Adrenal gland (tissue), 19 donors: Measurements from ENCODE around the gene CEBPZ. TPM values are rescaled to one million over a fixed set of nuclear protein-coding genes. Genes with fewer than 3 reads are reported as not detected.
A peak's percentile ranks its signal among the peaks of the same experiment; 100 is the strongest.

ENCODE experiments used
- DNase-seq, 7 donors: peaks; one replicate each; pipeline ENCODE4 v3.0.0-alpha.2; 2019 to 2020
- H3K27ac ChIP-seq, 5 donors: fragments of 200-600 bp; sonication (generic) in 4 of 5; 1 replicate in 3 of 5; 2 replicates in 2 of 5; pipeline versions ENCODE4 v1.5.1 to v1.8.0; 2016 to 2020; ENCODE audit warnings: mild to moderate bottlenecking in 1 of 5
- H3K27me3 ChIP-seq: fragments of 200-600 bp; 2 replicates; pipeline ENCODE4 v1.8.0; 2021
- H3K36me3 ChIP-seq, 2 donors: fragments of 200-600 bp; replicated peaks in 1 of 2; 1 replicate in 1 of 2; 2 replicates in 1 of 2; pipeline versions ENCODE4 v1.5.1 to v1.8.0; 2018 to 2022
- H3K4me1 ChIP-seq, 2 donors: fragments of 200-600 bp; replicated peaks in 1 of 2; 1 replicate in 1 of 2; 2 replicates in 1 of 2; pipeline versions ENCODE4 v1.5.1 to v1.8.0; 2018 to 2021
- H3K4me3 ChIP-seq, 4 donors: fragments of 200-600 bp; sonication (generic) in 3 of 4; one replicate each; pipeline ENCODE4 v1.5.1; 2016 to 2018
- H3K9me3 ChIP-seq, 3 donors: fragments of 200-600 bp; sonication (generic) in 1 of 3; replicated peaks in 1 of 3; 1 replicate in 2 of 3; 2 replicates in 1 of 3; pipeline versions ENCODE4 v1.5.1 to v1.8.0; 2016 to 2021
- CTCF ChIP-seq, 6 experiments: fragments of 450-650 bp in 4 of 6; fragments of 200-600 bp in 2 of 6; sonication (generic) in 1 of 6; IDR thresholded peaks; 1 replicate in 5 of 6; 2 replicates in 1 of 6; pipeline versions ENCODE4 v1.5.1 to v1.8.0; 2016 to 2021; ENCODE audit warnings: antibody characterized with exemption in 6 of 6, mild to moderate bottlenecking in 2 of 6, moderate library complexity in 1 of 6
- POLR2A ChIP-seq, 2 donors: fragments of 450-650 bp; IDR thresholded peaks; one replicate each; pipeline ENCODE4 v1.6.1; 2017; ENCODE audit warnings: antibody characterized with exemption in 2 of 2, mild to moderate bottlenecking in 2 of 2, moderate library complexity in 1 of 2
- WGBS, 4 donors: extraction: QIAGEN DNeasy Blood & Tissue Kit in 2 of 4; methylation state at CpG; one replicate each; pipeline versions ENCODE4 v1.1.5 to v1.1.7; 2013 to 2017; 5-methylcytosine and 5-hydroxymethylcytosine counted together
- intact Hi-C, 2 donors: fragments of 100-400 bp; cut with DNase I; formaldehyde crosslinking; loops; one replicate each; pipeline versions ENCODE4 v1.14.1 to v1.15.0; 2022 to 2023
- long read RNA-seq, 10 donors: library from polyadenylated mRNA in 3 of 10; unstranded in 2 of 10; stranded (forward) in 1 of 10; transcript quantifications; one replicate each; pipeline ENCODE4 v2.0.0 and lab custom pipeline, GENCODE V29; 2021 to 2026
- polyA plus RNA-seq, 3 donors: library from polyadenylated mRNA; stranded (reverse); fragments of 200-250 nt in 2 of 3; fragments of 350-450 nt in 1 of 3; fragmentation: Illumina TruSeq in 1 of 3; extraction: RNeasy Lipid Tissue Mini Kit (QIAGEN cat#74804) in 1 of 3; gene quantifications; one replicate each; pipeline ENCODE4 v1.2.3, GENCODE V29; 2013 to 2014
- total RNA-seq, 9 donors: library from RNA; depleted of rRNA in 4 of 9; stranded (reverse); fragments of >200 nt in 4 of 9; fragments of 120-200 nt in 1 of 9; fragmentation: NEBNext Ultra II Directional in 1 of 9; extraction: Animal tissue kit (Norgen Biotek cat#: 25700) in 1 of 9; gene quantifications; one replicate each; pipeline versions ENCODE4 v1.1.0 to v1.2.4, GENCODE V29; 2013 to 2023
- donor health status: healthy with polysubstance abuse.
- donor health status: Bipolar disorder and iron deficiency.
- donor health status: DM: yes; HTN: yes; CAD: no.
- donor health status: DM: no; HTN: no; CAD: no.
- donor health status: DM: no; HTN: no; CAD: no.
- donor health status: DM: yes; HTN: yes; CAD: no.

Gene CEBPZ
- total RNA-seq = 100 to 1,000 TPM in 1 of 9 donors, 10 to 100 TPM in 8; 27.2 to 111 (median 62.2) TPM
- 10 to 100 TPM; 75.7 to 89.8 (median 78.8) TPM for polyA plus RNA-seq
- long read RNA-seq, donor 1, transcript CEBPZ-201 (16 exons, 3,463 nt) = minor isoform, 7 of 80 reads
- long read RNA-seq, donor 1, transcript CEBPZ-203 (5 exons, 611 nt) = major isoform, 24 of 80 reads
- long read RNA-seq, donor 1, partial matches to known transcripts = 49 of 80 reads
- long read RNA-seq, donor 1, other reads (novel, unspliced or antisense) = 0 of 80 reads
- long read RNA-seq, donor 2, transcript CEBPZ-203 (5 exons, 611 nt) = major isoform, 16 of 60 reads
- long read RNA-seq, donor 2, partial matches to known transcripts = 40 of 60 reads
- long read RNA-seq, donor 2, other reads (novel, unspliced or antisense) = 0 of 60 reads
- long read RNA-seq, donor 3, transcript CEBPZ-201 (16 exons, 3,463 nt) = major isoform, 12 of 53 reads
- long read RNA-seq, donor 3, transcript CEBPZ-203 (5 exons, 611 nt) = minor isoform, 11 of 53 reads
- long read RNA-seq, donor 3, partial matches to known transcripts = 30 of 53 reads
- long read RNA-seq, donor 3, other reads (novel, unspliced or antisense) = 0 of 53 reads
- long read RNA-seq, donor 4, transcript CEBPZ-201 (16 exons, 3,463 nt) = major isoform, 10 of 51 reads
- long read RNA-seq, donor 4, partial matches to known transcripts = 33 of 51 reads
- long read RNA-seq, donor 4, other reads (novel, unspliced or antisense) = 8 of 51 reads
- long read RNA-seq, donor 5, transcript CEBPZ-201 (16 exons, 3,463 nt) = major isoform, 105 of 127 reads
- long read RNA-seq, donor 5, partial matches to known transcripts = 3 of 127 reads
- long read RNA-seq, donor 5, other reads (novel, unspliced or antisense) = 19 of 127 reads
- long read RNA-seq, donor 6, partial matches to known transcripts = 34 of 52 reads
- long read RNA-seq, donor 6, other reads (novel, unspliced or antisense) = 17 of 52 reads
- long read RNA-seq, donor 7, transcript CEBPZ-203 (5 exons, 611 nt) = major isoform, 5 of 32 reads
- long read RNA-seq, donor 7, partial matches to known transcripts = 23 of 32 reads
- long read RNA-seq, donor 7, other reads (novel, unspliced or antisense) = 0 of 32 reads
- long read RNA-seq, donor 8, transcript CEBPZ-203 (5 exons, 611 nt) = major isoform, 20 of 54 reads
- long read RNA-seq, donor 8, transcript CEBPZ-201 (16 exons, 3,463 nt) = minor isoform, 15 of 54 reads
- long read RNA-seq, donor 8, partial matches to known transcripts = 19 of 54 reads
- long read RNA-seq, donor 8, other reads (novel, unspliced or antisense) = 0 of 54 reads
- long read RNA-seq, donor 9, transcript CEBPZ-203 (5 exons, 611 nt) = major isoform, 15 of 19 reads
- long read RNA-seq, donor 9, partial matches to known transcripts = 0 of 19 reads
- long read RNA-seq, donor 9, other reads (novel, unspliced or antisense) = 0 of 19 reads
- long read RNA-seq, donor 10, transcript CEBPZ-203 (5 exons, 611 nt) = major isoform, 6 of 24 reads
- long read RNA-seq, donor 10, transcript CEBPZ-201 (16 exons, 3,463 nt) = minor isoform, 5 of 24 reads
- long read RNA-seq, donor 10, partial matches to known transcripts = 13 of 24 reads
- long read RNA-seq, donor 10, other reads (novel, unspliced or antisense) = 0 of 24 reads

- Histone ChIP-seq H3K27ac (peak within 1 kb of the TSS; percentile 94 to 98 (median 94)), H3K4me1 (peaks cover 16 to 52% of the 10 kb centered on the region in 2 donors), H3K36me3 (peaks cover 0 to 18% of the 10 kb centered on the region in 2 donors), H3K4me3 (peak within 1 kb of the TSS; percentile 68 to 100 (median 87)), H3K27me3 (no peaks in the 10 kb centered on the region), H3K9me3 (no peaks in the 10 kb centered on the region)
- TF ChIP-seq CTCF (IDR thresholded peaks at IDR 0.05) (no peak), POLR2A (IDR thresholded peaks at IDR 0.05) (peak; percentile 79 to 94)
- intact Hi-C loops = no loop called here
- DNase-seq = peak; percentile 92 to 97 (median 95)
- WGBS, 4 donors = 0 to 1% (median 0%) methylated on average over 48 to 73 of the region's 73 CpGs
Observed at GRCh38 chr2:37231241-37232130, at the start of gene CEBPZ, which contains the start of gene NDUFAF7. Gene CEBPZ, minus strand, starts transcription at chr2:37231596. Its CDS starts 29 bp downstream, at chr2:37231567. Gene NDUFAF7, plus strand, starts transcription at chr2:37231658. Its CDS starts 48 bp downstream, at chr2:37231706.

DNA sequence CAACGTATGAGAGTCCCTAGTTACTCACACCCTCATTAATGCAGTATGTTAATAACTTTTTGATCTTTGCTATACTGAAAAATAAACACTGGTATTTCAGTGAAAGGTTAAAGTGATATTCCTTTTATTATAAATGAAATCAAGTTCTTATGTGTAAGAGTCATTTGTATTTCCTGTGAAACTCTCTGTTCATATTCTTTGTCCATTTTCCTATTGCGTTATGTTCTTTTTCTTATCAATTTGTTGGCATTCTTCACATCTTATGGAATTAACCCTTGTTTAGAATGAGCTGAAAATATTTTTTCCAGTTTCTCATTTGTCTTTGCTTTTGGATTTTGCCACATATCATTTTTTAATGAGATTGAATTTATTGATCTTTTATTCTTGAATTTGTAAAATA, 44.9 kb upstream of the CEBPZ start:
- no peak overlapping the region for H3K27ac ChIP-seq
- intact Hi-C loops = no loop called here
- H3K36me3 ChIP-seq = peaks cover 0 to 43% of the 10 kb centered on the region in 2 donors
- H3K9me3 ChIP-seq = peaks cover 0 to 5% (median 0%) of the 10 kb centered on the region in 3 donors
- H3K27me3 ChIP-seq = no peaks in the 10 kb centered on the region
- no peaks in the 10 kb centered on the region for H3K4me1 ChIP-seq
- 74 to 77% (median 77%) methylated on average over 2 of the region's 2 CpGs for WGBS, 4 donors
- no peak for DNase-seq
- no peak for TF ChIP-seq CTCF (IDR thresholded peaks at IDR 0.05)
- no peak overlapping the region for H3K4me3 ChIP-seq

- WGBS, 4 donors = 80 to 87% (median 83%) methylated on average over 6 of the region's 6 CpGs
- no peak overlapping the region for H3K27ac ChIP-seq
- peaks cover 0 to 54% of the 10 kb centered on the region in 2 donors for H3K36me3 ChIP-seq
- H3K27me3 ChIP-seq = no peaks in the 10 kb centered on the region
- no peaks in the 10 kb centered on the region for H3K4me1 ChIP-seq
- intact Hi-C loops = no loop called here
- no peak for DNase-seq
- H3K9me3 ChIP-seq = peaks cover 0 to 5% (median 0%) of the 10 kb centered on the region in 3 donors
- no peak overlapping the region for H3K4me3 ChIP-seq
- TF ChIP-seq POLR2A (IDR thresholded peaks at IDR 0.05) = no peak
- TF ChIP-seq CTCF (IDR thresholded peaks at IDR 0.05) = no peak
Observed at GRCh38 chr2:37274359-37274965, 43.1 kb upstream of the CEBPZ start.
